ENCODE measurements around the gene AK4. TPM values are rescaled to one million over a fixed set of nuclear protein-coding genes. Genes with fewer than 3 reads are reported as not detected.

Gene AK4
- total RNA-seq, 3 donors from 2014 or later, result 18.2 to 47.3 (median 41.0) TPM

- Histone ChIP-seq H3K9me3 (no peaks in the 10 kb centered on the region), H3K36me3 (no peaks in the 10 kb centered on the region), H3K27ac (peak overlapping the region in 1 of 2 donors; percentile 15), H3K4me1 (no peaks in the 10 kb centered on the region), H3K27me3 (no peaks in the 10 kb centered on the region), H3K4me3 (no peak overlapping the region)
- no peak for DNase-seq (ENCODE audit: low spot score in 2 of 2)
- intact Hi-C loops (cut with DNase I; ENCODE audit: low total_unique reads), result no loop called here
- TF ChIP-seq CTCF (IDR thresholded peaks at IDR 0.05), result no peak
- no peak for TF ChIP-seq POLR2A (IDR thresholded peaks at IDR 0.05)
- TF ChIP-seq POLR2AphosphoS5 (IDR thresholded peaks at IDR 0.05), result no peak
Observed at GRCh38 chr1:65182658-65183268, 34.8 kb downstream of the AK4 start.

- intact Hi-C loops (cut with DNase I; ENCODE audit: low total_unique reads), result no loop called here
- no peak for DNase-seq (ENCODE audit: low spot score in 2 of 2)
Observed at GRCh38 chr1:65189576-65190115, 41.6 kb downstream of the AK4 start.

GRCh38 chr1:65190229-65190628, 42.2 kb downstream of the AK4 start:
- DNase-seq (ENCODE audit: low spot score in 2 of 2), result no peak
- Histone ChIP-seq H3K27ac (no peak overlapping the region), H3K4me1 (no peaks in the 10 kb centered on the region), H3K36me3 (no peaks in the 10 kb centered on the region), H3K4me3 (no peak overlapping the region), H3K9me3 (no peaks in the 10 kb centered on the region), H3K27me3 (no peaks in the 10 kb centered on the region)
- intact Hi-C loops (cut with DNase I; ENCODE audit: low total_unique reads), result no loop called here
- no peak for TF ChIP-seq POLR2AphosphoS5 (IDR thresholded peaks at IDR 0.05)
- no peak for TF ChIP-seq CTCF (IDR thresholded peaks at IDR 0.05)
- no peak for TF ChIP-seq POLR2A (IDR thresholded peaks at IDR 0.05)

More at GRCh38 chr1:65189576-65190115, 41.6 kb downstream of the AK4 start:
- no peaks in the 10 kb centered on the region for H3K4me1 ChIP-seq
- no peak overlapping the region for H3K27ac ChIP-seq
- no peak for TF ChIP-seq POLR2AphosphoS5 (IDR thresholded peaks at IDR 0.05)
- TF ChIP-seq POLR2A (IDR thresholded peaks at IDR 0.05), result no peak
- no peak for TF ChIP-seq CTCF (IDR thresholded peaks at IDR 0.05)
- no peaks in the 10 kb centered on the region for H3K27me3 ChIP-seq
- no peak overlapping the region for H3K4me3 ChIP-seq
- H3K36me3 ChIP-seq, result no peaks in the 10 kb centered on the region
- H3K9me3 ChIP-seq, result no peaks in the 10 kb centered on the region

- no peak overlapping the region for H3K4me3 ChIP-seq
- H3K27me3 ChIP-seq, result no peaks in the 10 kb centered on the region
- no peaks in the 10 kb centered on the region for H3K9me3 ChIP-seq
- no peaks in the 10 kb centered on the region for H3K4me1 ChIP-seq
- TF ChIP-seq POLR2AphosphoS5 (IDR thresholded peaks at IDR 0.05), result no peak
- TF ChIP-seq POLR2A (IDR thresholded peaks at IDR 0.05), result no peak
- no peak for TF ChIP-seq CTCF (IDR thresholded peaks at IDR 0.05)
- intact Hi-C loops (cut with DNase I; ENCODE audit: low total_unique reads), result loop anchor here (2.0 kb wide), 1 partner anchor 24 kb away; no protein-coding TSS in a partner anchor
- DNase-seq (ENCODE audit: low spot score in 2 of 2), result no peak
- H3K27ac ChIP-seq, result no peak overlapping the region
- no peaks in the 10 kb centered on the region for H3K36me3 ChIP-seq
Observed at GRCh38 chr1:65193129-65193695, 45.2 kb downstream of the AK4 start.

All from breast epithelium (tissue), 4 donors.